ENCODE data around the gene ARID2. TPM values are rescaled to one million over a fixed set of nuclear protein-coding genes. Genes with fewer than 3 reads are reported as not detected.

ARID2 gene
- polyA plus RNA-seq, 1 donor, result 17.2 TPM

GRCh38 chr12:45731190-45731775 lies 1.8 kb downstream of the ARID2 start:
- peak overlapping the region; percentile 98 for H3K27ac ChIP-seq (ENCODE audit: low read length)
- no peaks in the 10 kb centered on the region for H3K36me3 ChIP-seq (ENCODE audit: control insufficient read depth, insufficient read depth, low read length)
- no peaks in the 10 kb centered on the region for H3K4me1 ChIP-seq (ENCODE audit: control insufficient read depth, insufficient read depth, low read length)
- peak overlapping the region; percentile 90 for H3K4me3 ChIP-seq (ENCODE audit: low read length)
- peak in 1 of 2 donors; percentile 53 for DNase-seq
- no peaks in the 10 kb centered on the region for H3K9me3 ChIP-seq (ENCODE audit: control insufficient read depth, low read depth, low read length)
- H3K27me3 ChIP-seq (ENCODE audit: control insufficient read depth, insufficient read depth, low read length), result no peaks in the 10 kb centered on the region
- WGBS (ENCODE audit: insufficient coverage, low lambda C conversion rate), result 0% methylated on average over 1 of the region's 4 CpGs

GRCh38 chr12:45732250-45732649 lies 2.7 kb downstream of the ARID2 start:
- H3K4me1 ChIP-seq (ENCODE audit: control insufficient read depth, insufficient read depth, low read length), result no peaks in the 10 kb centered on the region
- H3K27me3 ChIP-seq (ENCODE audit: control insufficient read depth, insufficient read depth, low read length), result no peaks in the 10 kb centered on the region
- peak; percentile 25 to 68 for DNase-seq
- 14% methylated on average over 2 of the region's 5 CpGs for WGBS (ENCODE audit: insufficient coverage, low lambda C conversion rate)
- peak overlapping the region; percentile 90 for H3K4me3 ChIP-seq (ENCODE audit: low read length)
- peaks cover 2% of the 10 kb centered on the region for H3K9me3 ChIP-seq (ENCODE audit: control insufficient read depth, low read depth, low read length)
- peak overlapping the region; percentile 98 for H3K27ac ChIP-seq (ENCODE audit: low read length)
- H3K36me3 ChIP-seq (ENCODE audit: control insufficient read depth, insufficient read depth, low read length), result peaks cover 2% of the 10 kb centered on the region

GRCh38 chr12:45732936-45733335 lies 3.4 kb downstream of the ARID2 start:
- Histone ChIP-seq H3K4me1 (ENCODE audit: control insufficient read depth, insufficient read depth, low read length) (no peaks in the 10 kb centered on the region), H3K36me3 (ENCODE audit: control insufficient read depth, insufficient read depth, low read length) (peaks cover 5% of the 10 kb centered on the region), H3K9me3 (ENCODE audit: control insufficient read depth, low read depth, low read length) (peaks cover 5% of the 10 kb centered on the region), H3K4me3 (ENCODE audit: low read length) (no peak overlapping the region), H3K27me3 (ENCODE audit: control insufficient read depth, insufficient read depth, low read length) (no peaks in the 10 kb centered on the region), H3K27ac (ENCODE audit: low read length) (peak overlapping the region; percentile 18)
- peak in 1 of 2 donors; percentile 29 for DNase-seq

- H3K4me3 ChIP-seq (ENCODE audit: low read length), result no peak overlapping the region
- H3K36me3 ChIP-seq (ENCODE audit: control insufficient read depth, insufficient read depth, low read length), result peaks cover 8% of the 10 kb centered on the region
- no peak overlapping the region for H3K27ac ChIP-seq (ENCODE audit: low read length)
- no peaks in the 10 kb centered on the region for H3K27me3 ChIP-seq (ENCODE audit: control insufficient read depth, insufficient read depth, low read length)
- no peaks in the 10 kb centered on the region for H3K4me1 ChIP-seq (ENCODE audit: control insufficient read depth, insufficient read depth, low read length)
- H3K9me3 ChIP-seq (ENCODE audit: control insufficient read depth, low read depth, low read length), result peaks cover 5% of the 10 kb centered on the region
- DNase-seq, result no peak
These were observed 8.1 kb downstream of the ARID2 start for GRCh38 chr12:45737638-45738037.

- WGBS (ENCODE audit: insufficient coverage, low lambda C conversion rate), result 100% methylated on average over 1 of the region's 1 CpG
- Histone ChIP-seq H3K27ac (ENCODE audit: low read length) (no peak overlapping the region), H3K27me3 (ENCODE audit: control insufficient read depth, insufficient read depth, low read length) (no peaks in the 10 kb centered on the region), H3K9me3 (ENCODE audit: control insufficient read depth, low read depth, low read length) (peaks cover 7% of the 10 kb centered on the region), H3K36me3 (ENCODE audit: control insufficient read depth, insufficient read depth, low read length) (peaks cover 10% of the 10 kb centered on the region), H3K4me1 (ENCODE audit: control insufficient read depth, insufficient read depth, low read length) (no peaks in the 10 kb centered on the region), H3K4me3 (ENCODE audit: low read length) (no peak overlapping the region)
- DNase-seq, result no peak
These were observed 13.1 kb downstream of the ARID2 start for GRCh38 chr12:45742590-45742989.

GRCh38 chr12:45743247-45743646 lies 13.7 kb downstream of the ARID2 start:
- Histone ChIP-seq H3K4me3 (ENCODE audit: low read length) (no peak overlapping the region), H3K4me1 (ENCODE audit: control insufficient read depth, insufficient read depth, low read length) (no peaks in the 10 kb centered on the region), H3K27me3 (ENCODE audit: control insufficient read depth, insufficient read depth, low read length) (no peaks in the 10 kb centered on the region), H3K27ac (ENCODE audit: low read length) (no peak overlapping the region), H3K9me3 (ENCODE audit: control insufficient read depth, low read depth, low read length) (peaks cover 7% of the 10 kb centered on the region), H3K36me3 (ENCODE audit: control insufficient read depth, insufficient read depth, low read length) (peaks cover 8% of the 10 kb centered on the region)
- WGBS (ENCODE audit: insufficient coverage, low lambda C conversion rate), result 100% methylated on average over 1 of the region's 2 CpGs
- DNase-seq, result no peak

- no peak for DNase-seq
- H3K4me1 ChIP-seq (ENCODE audit: control insufficient read depth, insufficient read depth, low read length), result no peaks in the 10 kb centered on the region
- H3K27ac ChIP-seq (ENCODE audit: low read length), result no peak overlapping the region
- no CpG with 5 or more reads among the region's 1 CpG for whole genome bisulfite sequencing (ENCODE audit: insufficient coverage, low lambda C conversion rate)
- H3K9me3 ChIP-seq (ENCODE audit: control insufficient read depth, low read depth, low read length), result peaks cover 7% of the 10 kb centered on the region
- H3K36me3 ChIP-seq (ENCODE audit: control insufficient read depth, insufficient read depth, low read length), result peaks cover 10% of the 10 kb centered on the region
- H3K4me3 ChIP-seq (ENCODE audit: low read length), result no peak overlapping the region
- no peaks in the 10 kb centered on the region for H3K27me3 ChIP-seq (ENCODE audit: control insufficient read depth, insufficient read depth, low read length)
These were observed 16.4 kb downstream of the ARID2 start for GRCh38 chr12:45745861-45746277.

- Histone ChIP-seq H3K9me3 (ENCODE audit: control insufficient read depth, low read depth, low read length) (no peaks in the 10 kb centered on the region), H3K36me3 (ENCODE audit: control insufficient read depth, insufficient read depth, low read length) (no peaks in the 10 kb centered on the region), H3K27ac (ENCODE audit: low read length) (no peak overlapping the region), H3K4me1 (ENCODE audit: control insufficient read depth, insufficient read depth, low read length) (no peaks in the 10 kb centered on the region), H3K27me3 (ENCODE audit: control insufficient read depth, insufficient read depth, low read length) (no peaks in the 10 kb centered on the region), H3K4me3 (ENCODE audit: low read length) (no peak overlapping the region)
- no peak for DNase-seq
- no CpG with 5 or more reads among the region's 3 CpGs for WGBS (ENCODE audit: insufficient coverage, low lambda C conversion rate)
These were observed 27.2 kb downstream of the ARID2 start for GRCh38 chr12:45756666-45757065.

GRCh38 chr12:45757172-45757571 lies 27.7 kb downstream of the ARID2 start:
- no peaks in the 10 kb centered on the region for H3K27me3 ChIP-seq (ENCODE audit: control insufficient read depth, insufficient read depth, low read length)
- H3K9me3 ChIP-seq (ENCODE audit: control insufficient read depth, low read depth, low read length), result no peaks in the 10 kb centered on the region
- WGBS (ENCODE audit: insufficient coverage, low lambda C conversion rate), result 88% methylated on average over 3 of the region's 3 CpGs
- peaks cover 1% of the 10 kb centered on the region for H3K4me1 ChIP-seq (ENCODE audit: control insufficient read depth, insufficient read depth, low read length)
- H3K36me3 ChIP-seq (ENCODE audit: control insufficient read depth, insufficient read depth, low read length), result no peaks in the 10 kb centered on the region
- no peak overlapping the region for H3K4me3 ChIP-seq (ENCODE audit: low read length)
- no peak overlapping the region for H3K27ac ChIP-seq (ENCODE audit: low read length)
- no peak for DNase-seq

GRCh38 chr12:45760333-45760732 lies 30.8 kb downstream of the ARID2 start:
- H3K4me3 ChIP-seq (ENCODE audit: low read length), result no peak overlapping the region
- no peaks in the 10 kb centered on the region for H3K9me3 ChIP-seq (ENCODE audit: control insufficient read depth, low read depth, low read length)
- no peak for DNase-seq
- no peaks in the 10 kb centered on the region for H3K27me3 ChIP-seq (ENCODE audit: control insufficient read depth, insufficient read depth, low read length)
- H3K27ac ChIP-seq (ENCODE audit: low read length), result no peak overlapping the region
- H3K4me1 ChIP-seq (ENCODE audit: control insufficient read depth, insufficient read depth, low read length), result peaks cover 2% of the 10 kb centered on the region
- WGBS (ENCODE audit: insufficient coverage, low lambda C conversion rate), result 89% methylated on average over 3 of the region's 4 CpGs
- H3K36me3 ChIP-seq (ENCODE audit: control insufficient read depth, insufficient read depth, low read length), result no peaks in the 10 kb centered on the region

Data from large intestine (tissue), 3 donors.